CD4-positive, alpha-beta T cell (primary cell): Measurements from ENCODE around the gene OPN4. TPM values are rescaled to one million over a fixed set of nuclear protein-coding genes. Genes with fewer than 3 reads are reported as not detected.

Source experiments
- ATAC-seq: fragments of 200-7000 bp; cut with Tn5 transposase; one replicate; pipeline ENCODE4 v1.10.0; 2022; ENCODE audit warnings: mild to moderate bottlenecking; ENCODE audit not compliant: poor library complexity
- CTCF ChIA-PET: fragments of 350-600 bp; sonication (Branson Sonifier 250); formaldehyde crosslinking; loops from one replicate; lab custom pipeline; 2021; ENCODE audit warnings: antibody characterized with exemption, inconsistent platforms; lab: Charles Lee
- POLR2A ChIA-PET: fragments of 350-600 bp; sonication (Branson Sonifier 250); formaldehyde crosslinking; loops from one replicate; lab custom pipeline; 2021; ENCODE audit warnings: antibody characterized with exemption, inconsistent platforms; lab: Charles Lee
- DNase-seq, 14 experiments: peaks; one replicate each; pipeline ENCODE4 v3.0.0-alpha.2; 2013 to 2020; ENCODE audit warnings: mixed read lengths in 2 of 14
- H3K27ac ChIP-seq, 2 donors: one replicate each; pipeline versions ENCODE4 v1.5.1 to v1.7.0; 2013; ENCODE audit warnings: low read length in 2 of 2, low read depth in 1 of 2, mild to moderate bottlenecking in 1 of 2
- H3K27me3 ChIP-seq, 2 experiments: 1 replicate in 1 of 2; 2 replicates in 1 of 2; pipeline versions ENCODE4 v1.6.1 to v1.7.0; 2013; ENCODE audit warnings: low read length in 2 of 2, control low read depth in 1 of 2, mild to moderate bottlenecking in 1 of 2, moderate library complexity in 1 of 2; ENCODE audit not compliant: insufficient read depth in 2 of 2, control insufficient read depth in 1 of 2
- H3K36me3 ChIP-seq: one replicate; pipeline ENCODE4 v1.6.1; 2013; ENCODE audit warnings: low read length, control low read depth; ENCODE audit not compliant: insufficient read depth
- H3K4me1 ChIP-seq: one replicate; pipeline ENCODE4 v1.6.1; 2013; ENCODE audit warnings: low read length, control low read depth; ENCODE audit not compliant: insufficient read depth
- H3K4me3 ChIP-seq: one replicate; pipeline ENCODE4 v1.5.1; 2013; ENCODE audit warnings: mild to moderate bottlenecking, low read length, moderate library complexity
- H3K9me3 ChIP-seq, 2 experiments: 1 replicate in 1 of 2; 2 replicates in 1 of 2; pipeline versions ENCODE4 v1.6.1 to v1.7.0; 2013; ENCODE audit warnings: low read length in 2 of 2, mild to moderate bottlenecking in 2 of 2, control low read depth in 1 of 2, moderate library complexity in 1 of 2; ENCODE audit not compliant: control insufficient read depth in 1 of 2, insufficient read depth in 1 of 2
- H3K27ac Mint-ChIP-seq: one replicate; pipeline ENCODE4 v1.8.0; 2020; ENCODE audit warnings: mixed read lengths
- H3K27me3 Mint-ChIP-seq: one replicate; pipeline ENCODE4 v1.8.0; 2021; ENCODE audit warnings: mixed read lengths
- H3K36me3 Mint-ChIP-seq: one replicate; pipeline ENCODE4 v1.8.0; 2021; ENCODE audit warnings: low read depth, mixed read lengths
- H3K4me1 Mint-ChIP-seq: one replicate; pipeline ENCODE4 v1.8.0; 2021; ENCODE audit warnings: low read depth, mixed read lengths
- H3K4me3 Mint-ChIP-seq: one replicate; pipeline ENCODE4 v1.8.0; 2020; ENCODE audit warnings: mild to moderate bottlenecking, mixed read lengths
- H3K9me3 Mint-ChIP-seq: one replicate; pipeline ENCODE4 v1.8.0; 2020; ENCODE audit warnings: mixed read lengths
- CTCF ChIP-seq: fragments of 200-600 bp; IDR thresholded peaks from one replicate; pipeline ENCODE4 v1.8.0; 2022; ENCODE audit warnings: antibody characterized with exemption, mild to moderate bottlenecking
- intact Hi-C, 2 experiments: fragments of 100-400 bp; cut with DNase I in 1 of 2; cut with micrococcal nuclease in 1 of 2; formaldehyde crosslinking; loops; one replicate each; pipeline versions ENCODE4 v1.15.1 to v1.9.0; 2023 to 2025; cut with DNase I, micrococcal nuclease
- total RNA-seq, 174 experiments: library from RNA in 2 of 174; stranded (reverse) in 2 of 174; gene quantifications; one replicate each; pipeline ENCODE4 v1.2.3 and lab custom pipeline; 2021 to 2026

OPN4 gene
- total RNA-seq, 2 experiments from 2014 or later: not detected

DNA sequence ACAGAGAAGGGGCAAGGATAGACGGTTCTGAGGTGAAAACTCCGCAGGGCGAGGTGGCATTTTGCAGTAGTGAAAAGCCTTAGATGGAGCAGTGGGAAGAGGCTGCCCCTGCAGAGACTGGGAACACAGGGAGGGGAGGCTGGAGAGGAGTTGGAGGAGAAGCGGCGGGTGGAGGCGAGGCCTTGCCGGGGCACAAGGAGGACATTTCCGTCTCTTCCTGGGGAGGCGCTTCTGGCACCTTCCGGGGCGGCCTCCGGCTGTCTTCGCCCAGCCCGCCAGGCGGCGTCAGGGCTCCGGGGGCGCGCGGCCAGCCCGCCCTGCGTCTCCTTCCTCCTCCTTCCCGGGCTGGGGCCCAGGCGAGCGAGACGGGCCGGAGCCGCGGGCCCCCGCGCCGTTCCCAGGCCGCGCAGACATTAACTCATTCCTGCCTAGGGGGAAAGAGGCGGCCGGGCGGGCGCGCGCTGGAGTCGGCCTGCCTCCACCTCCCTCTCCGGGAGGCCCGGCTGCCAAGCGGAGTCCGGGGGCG, 56.7 kb downstream of the OPN4 start:
- Mint-ChIP-seq H3K4me1 (peaks cover 20% of the 10 kb centered on the region), H3K4me3 (peak overlapping the region; percentile 95), H3K9me3 (no peaks in the 10 kb centered on the region), H3K27me3 (no peaks in the 10 kb centered on the region), H3K27ac (peak overlapping the region; percentile 95), H3K36me3 (peaks cover 6% of the 10 kb centered on the region)
- peak; percentile 77 for TF ChIP-seq CTCF
- intact Hi-C loops: loop anchor here (1.0 to 5.0 kb wide), 8 partner anchors 45 to 381 kb away; partner anchors contain the start of genes BMPR1A (in 2 of the 2) and GLUD1 (in 1 of the 2)
- Histone ChIP-seq H3K27me3 (no peaks in the 10 kb centered on the region), H3K9me3 (peaks cover 0 to 9% of the 10 kb centered on the region in 2 experiments), H3K36me3 (no peaks in the 10 kb centered on the region), H3K27ac (peak overlapping the region; percentile 78 to 81), H3K4me1 (peaks cover 17% of the 10 kb centered on the region), H3K4me3 (peak overlapping the region; percentile 67)
- POLR2A ChIA-PET: interaction anchor here (1.0 to 3.0 kb wide), 4 partner anchors 9 to 311 kb away, joined by 3 to 29 read pairs (median 6); partner anchors contain the start of gene BMPR1A
- ATAC-seq (peak; percentile 95), DNase-seq (peak; percentile 68 to 93 (median 82))
- CTCF ChIA-PET: no interaction called here

DNA sequence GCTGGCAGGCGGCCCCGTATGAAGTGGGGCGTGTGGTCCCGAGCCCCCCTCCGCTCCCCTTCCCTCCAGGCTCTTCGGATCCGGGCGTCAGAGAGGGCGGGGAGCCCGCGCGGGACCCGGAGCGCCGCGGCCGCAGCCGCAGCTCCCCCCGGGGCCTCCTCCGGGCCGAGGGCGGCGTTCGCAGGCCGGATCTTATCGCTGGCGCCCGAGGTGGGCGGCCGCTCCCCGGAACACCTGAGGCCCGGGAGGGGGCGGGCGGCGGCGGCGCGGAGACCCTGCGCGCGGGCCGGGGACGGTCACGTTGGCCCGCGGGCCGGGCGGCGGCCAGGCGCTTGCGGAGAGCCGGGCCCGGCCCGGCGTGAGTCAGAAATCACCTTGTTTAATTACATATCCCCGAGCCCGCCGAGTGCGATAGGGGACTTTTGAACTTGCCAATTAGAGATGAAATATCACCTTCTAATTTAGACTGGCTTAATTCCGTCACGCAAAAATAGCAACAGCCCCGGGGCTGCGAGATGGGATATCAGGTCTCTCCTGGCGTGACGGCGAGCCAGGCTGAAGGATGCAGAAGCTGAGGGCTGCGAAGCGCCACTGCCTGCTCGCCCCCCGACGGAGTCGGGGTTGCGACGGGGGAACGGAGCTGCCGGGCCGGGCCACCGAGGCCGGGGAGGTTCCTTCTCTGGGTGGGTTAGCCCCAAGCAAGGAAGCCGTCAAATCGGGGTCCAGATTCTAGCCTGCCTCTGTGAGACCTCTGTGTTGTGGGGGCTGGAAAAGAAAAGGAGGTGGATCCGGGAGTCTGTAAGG, 57.4 kb downstream of the OPN4 start:
- no peak for TF ChIP-seq CTCF
- Histone ChIP-seq H3K4me1 (peaks cover 17% of the 10 kb centered on the region), H3K36me3 (no peaks in the 10 kb centered on the region), H3K4me3 (peak overlapping the region; percentile 67), H3K27ac (peak overlapping the region; percentile 72 to 78), H3K9me3 (peaks cover 0 to 9% of the 10 kb centered on the region in 2 experiments), H3K27me3 (no peaks in the 10 kb centered on the region)
- DNase-seq (peak in 13 of 14 experiments; percentile 19 to 80 (median 40)), ATAC-seq (peak; percentile 50)
- H3K36me3 Mint-ChIP-seq: peaks cover 6% of the 10 kb centered on the region
- H3K9me3 Mint-ChIP-seq: no peaks in the 10 kb centered on the region
- H3K4me3 Mint-ChIP-seq: peak overlapping the region; percentile 94
- H3K27ac Mint-ChIP-seq: peak overlapping the region; percentile 90
- H3K4me1 Mint-ChIP-seq: peaks cover 20% of the 10 kb centered on the region
- CTCF ChIA-PET: interaction anchor here (0.6 kb wide), 1 partner anchor 172 kb away, joined by 5 read pairs; no protein-coding TSS in a partner anchor
- H3K27me3 Mint-ChIP-seq: no peaks in the 10 kb centered on the region
- intact Hi-C loops: loop anchor here (1.0 to 5.0 kb wide), 8 partner anchors 45 to 381 kb away; partner anchors contain the start of genes BMPR1A (in 2 of the 2) and GLUD1 (in 1 of the 2)
- POLR2A ChIA-PET: interaction anchor here (0.6 to 3.0 kb wide), 10 partner anchors 9 to 1108 kb away, joined by 3 to 29 read pairs (median 4); partner anchors contain the start of gene BMPR1A

DNA sequence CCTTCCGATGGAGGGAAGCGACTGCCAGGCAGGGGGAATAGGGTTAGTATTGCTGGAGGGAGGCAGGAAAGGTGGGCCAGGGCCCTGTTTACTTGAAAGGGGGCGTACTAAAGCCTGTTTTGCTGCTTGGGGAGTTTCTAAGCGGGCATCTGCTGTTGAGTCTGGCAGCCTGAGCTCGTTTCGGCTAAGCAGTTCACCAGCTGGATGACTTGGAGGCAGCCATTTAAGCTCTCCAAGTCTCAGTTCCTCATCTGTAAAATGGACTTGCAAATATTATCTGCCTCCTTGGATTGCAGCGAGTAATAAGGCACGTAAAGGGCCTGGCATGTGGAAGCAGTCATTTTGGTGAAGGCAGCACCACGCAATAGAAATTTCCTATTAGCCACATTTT, 58.0 kb downstream of the OPN4 start:
- H3K27me3 Mint-ChIP-seq: no peaks in the 10 kb centered on the region
- peaks cover 6% of the 10 kb centered on the region for H3K36me3 Mint-ChIP-seq
- peak overlapping the region; percentile 90 for H3K27ac Mint-ChIP-seq
- H3K4me3 ChIP-seq: peak overlapping the region; percentile 67
- DNase-seq (no peak), ATAC-seq (no peak)
- peaks cover 20% of the 10 kb centered on the region for H3K4me1 Mint-ChIP-seq
- no peaks in the 10 kb centered on the region for H3K27me3 ChIP-seq
- peaks cover 17% of the 10 kb centered on the region for H3K4me1 ChIP-seq
- no peaks in the 10 kb centered on the region for H3K9me3 Mint-ChIP-seq
- peak overlapping the region; percentile 94 for H3K4me3 Mint-ChIP-seq
- intact Hi-C loops: loop anchor here (5.0 kb wide), 6 partner anchors 45 to 380 kb away; partner anchors contain the start of genes BMPR1A (in 1 of the 2) and GLUD1 (in 1 of the 2)
- CTCF ChIA-PET: interaction anchor here (0.6 kb wide), 1 partner anchor 171 kb away, joined by 5 read pairs; no protein-coding TSS in a partner anchor
- POLR2A ChIA-PET: interaction anchor here (0.6 to 3.0 kb wide), 9 partner anchors 8 to 1107 kb away, joined by 3 to 29 read pairs (median 5); partner anchors contain the start of gene BMPR1A
- H3K9me3 ChIP-seq: peaks cover 0 to 9% of the 10 kb centered on the region in 2 experiments
- H3K27ac ChIP-seq: peak overlapping the region; percentile 46 to 72
- no peaks in the 10 kb centered on the region for H3K36me3 ChIP-seq
- TF ChIP-seq CTCF: no peak
